Limb (tissue), 2 donors: ENCODE measurements around the gene ATP6V0D1.
"Not testable (repeated sequence)": the region's sequence is repeated elsewhere in the genome, so short reads cannot be mapped to it uniquely, and the experiment has no call there.

ENCODE experiments used
- DNase-seq, 2 donors: peaks; one replicate each; pipeline ENCODE4 v3.0.0-alpha.2; 2016; ENCODE audit errors: extremely low spot score in 2 of 2

Gene ATP6V0D1

GRCh38 chr16:67429799-67430503, 51.0 kb downstream of the ATP6V0D1 start:
- DNase-seq = no peak

DNA sequence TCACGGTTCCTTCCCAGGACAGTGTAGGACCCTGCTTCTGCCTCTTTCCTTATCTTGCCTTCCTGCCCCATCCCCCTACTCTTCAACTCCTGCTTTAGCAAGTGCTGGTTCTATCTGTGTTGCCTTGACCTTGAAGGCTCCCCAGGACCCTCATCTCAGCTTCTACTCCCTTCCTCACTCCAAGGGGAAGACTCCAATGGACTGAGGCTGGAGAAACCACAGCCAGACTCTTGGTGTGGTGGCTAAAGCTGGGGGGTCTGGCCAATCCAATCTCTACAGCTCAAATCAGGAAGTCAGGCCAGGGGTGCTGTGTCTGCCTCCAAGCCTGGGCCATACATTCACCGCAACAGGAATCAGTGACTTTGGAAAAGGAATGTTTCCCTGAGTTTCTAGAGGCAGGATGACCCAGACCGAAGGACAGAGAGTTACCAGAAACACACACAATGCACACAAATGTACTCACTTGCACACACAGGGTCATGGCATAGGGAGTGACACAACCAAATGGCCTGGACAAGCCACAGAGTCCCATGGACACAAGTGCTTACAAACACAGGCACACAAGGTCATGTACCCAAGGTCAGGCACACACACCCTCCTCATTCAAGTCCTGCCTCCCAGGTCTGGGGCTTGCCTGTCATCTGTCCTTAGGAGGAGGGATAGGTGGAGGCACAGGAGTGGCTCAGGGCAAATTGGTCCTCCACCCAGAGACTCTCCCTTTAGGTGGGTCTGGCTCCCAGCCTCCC, 51.7 kb downstream of the ATP6V0D1 start:
- DNase-seq = no peak

DNA sequence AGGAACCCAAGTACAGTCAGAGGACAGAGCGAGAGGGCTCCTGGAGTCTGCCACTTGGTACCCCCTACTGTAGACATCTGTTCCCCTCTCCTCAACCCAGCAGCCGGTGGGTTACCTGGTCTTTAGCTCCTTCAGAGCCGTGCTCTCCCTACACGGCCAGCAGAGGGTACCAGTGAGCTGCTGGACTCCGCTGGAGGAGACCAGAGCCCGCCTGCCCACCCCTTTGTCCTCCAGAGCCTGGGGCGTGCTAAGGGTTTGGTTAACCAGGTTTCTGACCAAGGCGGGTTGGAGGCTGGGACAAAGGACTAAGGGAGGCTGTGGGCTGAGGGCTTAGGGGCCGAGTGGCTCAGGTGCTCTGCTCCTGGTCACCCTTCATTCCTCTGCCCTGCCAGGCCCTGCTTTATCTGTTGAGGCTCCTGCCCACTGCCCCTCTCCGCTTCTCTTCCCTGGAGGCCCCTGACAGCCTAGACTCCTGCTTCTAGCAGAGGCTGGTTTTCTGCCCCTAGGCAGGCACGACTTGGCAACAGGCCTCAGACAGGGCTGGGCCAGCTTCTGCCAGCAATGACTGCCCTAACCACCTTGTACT, 52.7 kb downstream of the ATP6V0D1 start:
- peak in 1 of 2 donors; percentile 60 for DNase-seq

- no peak for DNase-seq
Measured at GRCh38 chr16:67426950-67427349, 54.0 kb downstream of the ATP6V0D1 start.

GRCh38 chr16:67426022-67426421, 54.9 kb downstream of the ATP6V0D1 start:
- DNase-seq = no peak

- DNase-seq = no peak
Measured at GRCh38 chr16:67425580-67425979, 55.4 kb downstream of the ATP6V0D1 start.

- no peak for DNase-seq
Measured at GRCh38 chr16:67425061-67425460, 55.9 kb downstream of the ATP6V0D1 start.

- DNase-seq = no peak
Measured at GRCh38 chr16:67424261-67424615, 56.7 kb downstream of the ATP6V0D1 start.

DNA sequence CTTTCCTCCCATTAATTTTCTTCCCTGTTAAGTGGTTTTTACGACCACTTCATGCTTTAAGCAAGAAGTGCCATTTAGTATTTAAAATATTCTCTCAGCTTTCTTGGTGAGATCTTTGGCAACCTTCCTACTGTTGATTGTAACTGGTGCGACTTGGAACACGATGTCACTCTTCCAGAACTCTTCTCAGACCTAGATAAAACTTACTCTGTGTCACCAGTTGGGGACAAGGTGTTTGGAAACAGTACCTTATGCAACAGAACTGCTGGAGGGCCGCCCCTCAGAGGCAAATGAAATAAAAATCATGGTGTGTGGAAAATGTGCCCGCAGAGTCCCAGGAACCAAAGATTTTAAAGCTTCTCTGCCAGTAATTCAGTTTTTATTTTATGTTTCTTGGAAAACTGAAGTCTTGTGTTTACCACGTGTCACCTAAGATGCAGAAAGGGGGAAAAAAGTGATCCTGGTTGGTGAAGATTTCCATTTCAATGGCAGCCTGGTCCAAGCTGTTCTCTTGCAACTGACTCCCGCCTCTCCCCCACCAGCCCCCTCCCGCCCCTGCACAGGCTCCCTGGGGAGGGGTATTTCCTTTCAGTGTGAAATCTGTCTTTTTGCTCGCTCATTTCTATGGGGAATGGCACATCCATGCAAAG, 57.2 kb downstream of the ATP6V0D1 start:
- DNase-seq = no peak

- no peak for DNase-seq
Measured at GRCh38 chr16:67423015-67423414, 57.9 kb downstream of the ATP6V0D1 start.

DNA sequence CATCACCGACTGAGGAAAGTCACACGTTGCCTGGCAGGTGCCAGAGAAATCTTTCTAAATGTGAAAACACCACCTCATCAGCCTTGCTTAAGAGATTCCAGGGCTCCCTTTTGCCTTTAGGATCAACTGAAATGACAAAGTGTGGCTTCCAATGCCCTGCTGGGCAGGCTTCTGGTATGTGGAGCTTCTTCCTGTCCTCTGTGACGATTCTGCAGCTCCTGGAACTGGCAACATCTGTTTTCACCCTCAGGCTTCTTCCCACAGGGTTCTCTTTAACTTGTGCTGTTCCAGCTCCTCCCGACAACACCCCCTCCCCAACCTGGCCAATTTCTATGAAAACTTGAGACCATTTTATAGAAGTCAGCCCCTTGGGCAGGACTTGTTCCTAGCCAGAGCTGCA, 59.9 kb downstream of the ATP6V0D1 start:
- DNase-seq = no peak

DNA sequence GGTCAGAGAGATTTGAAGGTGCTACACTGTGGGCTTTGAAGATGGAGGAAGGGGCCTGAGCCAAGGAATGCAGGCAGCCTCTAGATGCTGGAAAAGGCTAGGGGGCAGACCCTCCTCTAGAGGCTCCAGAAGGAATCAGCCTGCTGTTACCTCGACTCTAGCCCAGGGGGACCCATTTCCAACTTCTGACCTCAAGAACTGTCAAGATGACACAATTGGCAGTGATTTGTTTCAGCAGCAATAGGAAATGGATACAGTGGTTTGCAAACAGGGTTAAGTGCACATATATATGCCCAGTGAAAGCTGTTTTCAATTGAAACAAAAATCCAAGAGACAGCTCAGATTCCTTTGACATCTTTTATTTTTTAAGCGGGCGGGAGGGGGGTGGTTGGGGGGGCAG, 61.0 kb downstream of the ATP6V0D1 start:
- DNase-seq = no peak

GRCh38 chr16:67419502-67419901, 61.5 kb downstream of the ATP6V0D1 start:
- no peak for DNase-seq

- no peak for DNase-seq
Measured at GRCh38 chr16:67417333-67418061, 63.5 kb downstream of the ATP6V0D1 start.

DNA sequence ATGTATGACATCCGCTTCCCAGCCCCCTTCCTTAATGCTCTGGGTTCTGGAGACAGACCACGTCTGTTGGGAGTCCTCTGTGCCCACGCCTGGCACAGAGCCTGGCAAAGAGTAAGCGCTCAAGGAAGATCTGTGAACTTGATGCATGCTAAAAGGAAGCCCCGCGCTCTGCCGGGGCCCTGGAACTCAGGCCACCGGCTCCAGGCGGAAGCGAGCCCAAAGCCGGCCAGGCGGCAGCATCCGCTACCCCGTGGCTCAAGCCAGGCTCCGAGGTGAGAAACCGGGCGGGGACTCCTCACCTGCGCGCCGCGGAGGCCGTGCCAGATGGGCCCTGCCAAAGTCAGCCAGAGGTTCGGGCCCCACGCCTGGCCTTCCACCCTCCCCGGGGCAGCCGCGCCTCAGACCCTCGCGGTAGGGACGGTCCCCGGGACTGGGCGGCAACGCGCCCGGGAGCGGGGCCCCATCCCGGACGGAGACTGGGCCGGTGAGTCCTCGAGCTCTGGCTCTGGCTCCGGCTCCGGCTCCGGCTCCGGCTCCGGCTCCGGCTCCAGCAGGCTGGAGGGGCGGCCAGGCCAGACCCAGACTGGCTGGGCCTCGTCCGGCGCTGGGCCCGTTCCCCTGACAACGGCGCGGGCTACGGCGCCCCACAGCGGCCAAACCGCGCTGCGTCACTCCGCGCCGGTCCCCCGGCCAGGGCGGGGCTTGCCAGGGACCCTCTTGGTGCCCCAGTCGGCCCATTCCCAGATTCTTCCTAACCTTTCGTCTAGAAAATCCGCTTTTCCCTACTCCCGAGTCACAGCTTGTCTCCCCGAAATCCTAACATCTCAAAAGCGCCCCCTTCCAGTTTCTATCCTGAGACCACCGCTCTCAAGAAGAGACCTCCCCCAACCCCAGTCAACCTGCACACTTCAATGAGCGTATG, 64.8 kb downstream of the ATP6V0D1 start, which contains the start of gene ZDHHC1:
Gene ZDHHC1, minus strand, starts transcription at position 606 of the 922 bp plus-strand sequence. CDS start 8,702 bp downstream, outside the sequence.
- DNase-seq = peak; percentile 72 to 91

DNA sequence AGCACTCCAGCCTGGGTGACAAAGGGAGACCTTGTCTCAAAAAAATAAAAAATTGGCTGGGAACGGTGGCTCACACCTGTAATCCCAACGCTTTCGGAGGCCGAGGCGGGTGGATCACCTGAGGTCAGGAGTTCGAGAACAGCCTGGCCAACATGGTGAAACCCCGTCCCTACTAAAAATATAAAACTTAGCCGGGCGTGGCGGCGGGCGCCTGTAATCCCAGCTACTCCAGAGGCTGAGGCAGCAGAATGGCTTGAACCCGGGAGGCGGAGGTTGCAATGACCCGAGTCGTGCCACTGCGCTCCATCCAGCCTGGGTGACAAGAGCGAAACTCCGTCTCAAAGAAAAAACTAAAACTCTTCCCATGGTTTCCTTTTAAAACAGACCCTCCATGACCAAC, 65.5 kb downstream of the ATP6V0D1 start:
- DNase-seq = not testable (repeated sequence)

DNA sequence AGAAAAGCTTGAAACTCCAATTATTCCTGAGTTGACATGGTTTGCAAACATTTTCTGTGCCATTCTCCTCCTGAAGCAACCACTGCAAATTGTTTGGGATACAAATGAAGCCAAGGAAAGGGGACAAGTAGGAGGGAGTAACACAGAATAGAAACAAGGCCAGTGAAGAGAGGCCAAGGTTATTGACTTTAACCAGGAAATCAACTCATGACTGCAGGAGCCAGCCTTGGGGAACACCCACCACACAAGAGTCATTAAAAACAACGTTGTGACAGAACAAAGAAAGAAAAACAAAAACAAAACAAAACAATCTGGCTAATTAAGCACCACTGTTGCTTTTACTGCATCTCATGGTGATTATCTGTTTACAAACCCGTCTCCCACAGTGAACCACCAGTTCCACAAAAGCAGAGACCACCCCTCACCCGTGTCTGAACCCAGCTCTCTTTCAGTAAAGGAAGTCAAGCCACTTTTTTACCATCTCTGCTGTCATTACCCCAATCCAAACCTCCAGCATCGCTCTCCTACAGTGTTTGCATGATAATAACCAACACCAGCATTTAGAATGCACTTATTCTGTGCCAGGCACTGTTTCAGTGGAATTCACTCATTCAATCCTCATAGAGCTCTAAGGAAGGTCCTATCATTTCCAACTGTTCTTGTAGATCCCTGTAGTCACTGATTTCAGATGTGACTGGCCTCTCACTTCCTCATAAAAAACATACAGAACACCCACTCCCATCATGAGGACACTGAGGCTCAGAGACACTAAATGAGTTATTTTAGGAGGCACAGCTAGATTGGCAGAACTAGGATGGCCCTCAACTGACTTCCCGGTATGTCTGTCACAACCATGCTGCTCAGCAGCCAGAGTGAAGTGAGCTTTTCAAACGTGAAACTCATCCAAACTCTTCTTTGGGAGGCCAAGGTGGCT, 66.7 kb downstream of the ATP6V0D1 start:
- DNase-seq = no peak

DNA sequence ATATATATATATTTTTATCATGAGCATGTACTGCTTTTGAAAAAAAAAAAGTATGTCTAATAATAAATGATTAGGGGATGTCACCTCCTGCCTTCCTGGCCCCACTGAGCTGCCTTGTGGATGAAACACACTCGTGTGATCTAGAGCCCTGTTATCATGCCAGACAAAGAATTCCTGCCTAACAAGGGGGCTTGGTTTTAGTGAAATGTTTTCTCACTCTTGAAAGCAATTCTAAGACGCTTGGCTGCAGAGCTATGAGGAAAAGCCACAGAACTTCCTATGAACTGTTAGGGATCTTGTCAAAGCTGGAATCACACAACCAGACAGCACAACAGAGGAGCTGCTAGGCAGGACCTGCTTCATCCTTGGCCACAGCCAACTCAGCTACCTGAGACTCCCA, 68.7 kb downstream of the ATP6V0D1 start:
- no peak for DNase-seq

DNA sequence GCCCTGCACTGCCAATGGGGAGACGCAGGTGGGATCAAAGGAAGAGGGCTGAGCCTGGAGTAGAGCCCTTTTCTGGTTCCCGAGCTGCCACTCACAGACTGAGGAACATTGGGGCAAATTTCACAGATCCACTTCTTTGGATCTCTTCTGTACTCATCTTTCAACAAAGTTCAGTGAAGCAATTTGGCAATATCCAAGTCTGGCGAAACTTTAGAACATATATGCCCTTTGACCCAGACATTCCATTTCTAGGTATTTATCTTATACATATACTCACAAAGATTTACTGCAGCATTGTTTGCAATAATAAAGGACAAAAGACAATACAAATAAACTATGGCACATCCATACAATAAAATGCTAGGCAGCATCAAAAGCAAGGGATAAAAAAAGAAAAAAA, 69.6 kb downstream of the ATP6V0D1 start:
- no peak for DNase-seq
